ENCODE results near the gene ERP27.

Gene ERP27

DNA sequence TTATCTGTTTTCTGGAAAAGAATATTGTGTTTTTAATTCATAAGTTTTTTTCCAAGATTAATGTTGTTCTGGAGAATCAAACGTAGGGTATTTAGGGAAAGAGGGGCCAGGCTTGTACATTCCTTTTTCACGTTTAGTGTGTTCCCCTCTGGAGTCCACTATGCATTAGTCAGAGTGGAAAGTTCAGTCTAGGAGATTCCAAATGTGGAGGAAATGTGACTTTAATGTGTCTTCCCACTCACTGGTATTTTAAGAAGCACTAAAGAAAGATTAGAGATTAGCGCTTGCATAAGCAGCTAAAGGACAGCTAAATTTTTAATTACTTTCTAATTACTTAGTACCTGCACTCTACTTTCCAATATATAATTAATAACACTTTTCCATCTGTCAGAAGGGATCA lies 30.1 kb upstream of the ERP27 start:
- TF ChIP-seq, protein P1, sequence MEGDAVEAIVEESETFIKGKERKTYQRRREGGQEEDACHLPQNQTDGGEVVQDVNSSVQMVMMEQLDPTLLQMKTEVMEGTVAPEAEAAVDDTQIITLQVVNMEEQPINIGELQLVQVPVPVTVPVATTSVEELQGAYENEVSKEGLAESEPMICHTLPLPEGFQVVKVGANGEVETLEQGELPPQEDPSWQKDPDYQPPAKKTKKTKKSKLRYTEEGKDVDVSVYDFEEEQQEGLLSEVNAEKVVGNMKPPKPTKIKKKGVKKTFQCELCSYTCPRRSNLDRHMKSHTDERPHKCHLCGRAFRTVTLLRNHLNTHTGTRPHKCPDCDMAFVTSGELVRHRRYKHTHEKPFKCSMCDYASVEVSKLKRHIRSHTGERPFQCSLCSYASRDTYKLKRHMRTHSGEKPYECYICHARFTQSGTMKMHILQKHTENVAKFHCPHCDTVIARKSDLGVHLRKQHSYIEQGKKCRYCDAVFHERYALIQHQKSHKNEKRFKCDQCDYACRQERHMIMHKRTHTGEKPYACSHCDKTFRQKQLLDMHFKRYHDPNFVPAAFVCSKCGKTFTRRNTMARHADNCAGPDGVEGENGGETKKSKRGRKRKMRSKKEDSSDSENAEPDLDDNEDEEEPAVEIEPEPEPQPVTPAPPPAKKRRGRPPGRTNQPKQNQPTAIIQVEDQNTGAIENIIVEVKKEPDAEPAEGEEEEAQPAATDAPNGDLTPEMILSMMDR (IDR thresholded peaks at IDR 0.05; ENCODE audit: extremely low read depth, missing control alignments), result no peak
- no peak for DNase-seq (ENCODE audit: low spot score)

DNA sequence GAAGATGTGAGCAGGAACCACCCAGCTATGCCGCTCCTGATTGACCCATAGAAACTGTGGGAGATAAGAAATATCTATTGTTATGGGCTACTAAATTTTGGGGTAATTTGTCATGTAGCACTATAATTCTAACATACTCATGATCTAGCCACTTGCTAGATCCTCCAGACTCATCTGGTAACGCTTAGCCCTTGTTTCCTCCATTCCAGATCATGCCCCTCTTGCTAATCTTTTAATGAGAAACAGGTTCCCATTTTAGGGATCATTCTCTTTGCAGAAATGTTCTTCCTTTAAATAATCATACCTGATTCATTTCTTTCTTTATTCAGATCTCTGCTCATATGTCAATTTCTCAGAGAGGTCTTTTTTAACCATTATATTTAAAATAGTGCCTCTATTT lies 26.9 kb upstream of the ERP27 start:
- TF ChIP-seq, protein P1 (IDR thresholded peaks at IDR 0.05; ENCODE audit: extremely low read depth, missing control alignments), result no peak
- no peak for DNase-seq (ENCODE audit: low spot score)

DNA sequence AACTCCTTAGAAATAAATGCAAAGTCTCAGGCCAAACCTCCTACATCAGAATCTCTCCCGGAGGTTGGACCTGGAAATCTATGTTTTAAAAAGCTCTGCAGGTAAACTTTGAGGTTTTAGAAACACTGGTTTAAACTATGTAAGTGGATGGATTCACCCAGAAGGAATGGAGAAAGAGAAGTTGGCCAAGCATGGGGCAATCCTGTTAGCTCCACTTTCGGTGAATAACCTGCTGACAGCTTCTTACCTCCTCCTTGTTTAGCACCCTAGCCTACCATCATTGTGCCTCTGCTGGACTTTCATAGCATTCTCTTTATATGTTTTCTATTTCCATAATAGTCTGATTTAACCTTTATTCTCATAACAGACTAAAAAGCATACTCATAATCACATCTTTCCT lies 26.1 kb upstream of the ERP27 start:
- no peak for DNase-seq (ENCODE audit: low spot score)
- TF ChIP-seq, protein P1 (IDR thresholded peaks at IDR 0.05; ENCODE audit: extremely low read depth, missing control alignments), result no peak

DNA sequence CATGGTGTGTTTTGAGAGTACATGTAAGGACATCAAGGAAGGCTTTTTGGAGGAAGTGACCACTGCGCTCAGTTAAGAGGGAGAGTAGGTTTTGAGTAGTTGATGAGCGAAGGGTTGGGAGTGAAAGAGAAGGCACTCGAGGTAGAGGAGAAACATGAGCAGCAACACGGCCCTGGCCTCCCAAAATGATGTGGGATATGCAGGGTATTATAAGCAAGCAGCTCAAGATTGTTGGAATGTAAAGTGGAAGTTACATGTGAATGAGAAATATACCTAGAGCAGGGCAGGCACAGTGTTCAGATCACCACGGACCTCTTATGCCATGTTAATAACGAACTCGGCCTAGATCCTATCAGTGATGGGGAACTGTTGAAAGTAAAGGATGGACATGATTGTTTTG lies 25.2 kb upstream of the ERP27 start:
- no peak for DNase-seq (ENCODE audit: low spot score)
- TF ChIP-seq, protein P1 (IDR thresholded peaks at IDR 0.05; ENCODE audit: extremely low read depth, missing control alignments), result no peak

DNA sequence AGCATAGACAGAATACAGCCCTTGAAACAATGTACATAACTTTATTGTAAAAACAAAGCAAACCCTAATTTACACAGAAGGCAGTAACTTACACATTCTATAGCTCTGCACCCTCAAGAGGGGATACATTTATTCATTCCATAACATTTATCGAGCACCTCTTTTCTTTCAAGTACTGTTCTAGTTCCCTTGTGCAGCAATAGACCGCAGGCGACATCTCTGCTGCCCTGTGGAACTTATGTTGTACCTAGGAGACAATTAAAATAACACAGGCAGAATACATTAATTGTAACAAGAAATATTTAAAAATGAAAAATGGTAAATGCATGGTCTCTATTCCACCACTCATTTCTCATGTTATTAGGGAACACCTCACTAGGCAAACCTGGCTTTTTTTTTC lies 24.5 kb upstream of the ERP27 start:
- TF ChIP-seq, protein P1 (IDR thresholded peaks at IDR 0.05; ENCODE audit: extremely low read depth, missing control alignments), result no peak
- no peak for DNase-seq (ENCODE audit: low spot score)

DNA sequence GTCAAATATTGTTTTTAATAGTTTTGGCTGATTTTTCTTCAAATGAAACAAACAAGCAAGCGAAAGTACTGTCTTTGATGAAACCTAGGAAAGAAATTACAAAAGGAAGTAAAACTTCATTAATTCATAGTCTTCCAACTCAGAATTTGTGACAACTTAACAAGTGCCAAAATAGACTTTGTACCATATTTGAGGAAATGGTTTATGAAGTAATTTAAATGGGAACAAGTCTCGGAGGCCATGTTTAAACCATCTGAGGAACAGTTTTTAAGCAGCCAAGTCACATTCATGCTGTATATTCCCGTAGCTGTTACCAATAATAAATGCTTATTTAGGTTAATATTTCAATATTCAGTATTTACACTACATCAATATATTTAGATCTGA lies 23.8 kb upstream of the ERP27 start:
- DNase-seq (ENCODE audit: low spot score), result no peak
- TF ChIP-seq, protein P1 (IDR thresholded peaks at IDR 0.05; ENCODE audit: extremely low read depth, missing control alignments), result no peak

DNA sequence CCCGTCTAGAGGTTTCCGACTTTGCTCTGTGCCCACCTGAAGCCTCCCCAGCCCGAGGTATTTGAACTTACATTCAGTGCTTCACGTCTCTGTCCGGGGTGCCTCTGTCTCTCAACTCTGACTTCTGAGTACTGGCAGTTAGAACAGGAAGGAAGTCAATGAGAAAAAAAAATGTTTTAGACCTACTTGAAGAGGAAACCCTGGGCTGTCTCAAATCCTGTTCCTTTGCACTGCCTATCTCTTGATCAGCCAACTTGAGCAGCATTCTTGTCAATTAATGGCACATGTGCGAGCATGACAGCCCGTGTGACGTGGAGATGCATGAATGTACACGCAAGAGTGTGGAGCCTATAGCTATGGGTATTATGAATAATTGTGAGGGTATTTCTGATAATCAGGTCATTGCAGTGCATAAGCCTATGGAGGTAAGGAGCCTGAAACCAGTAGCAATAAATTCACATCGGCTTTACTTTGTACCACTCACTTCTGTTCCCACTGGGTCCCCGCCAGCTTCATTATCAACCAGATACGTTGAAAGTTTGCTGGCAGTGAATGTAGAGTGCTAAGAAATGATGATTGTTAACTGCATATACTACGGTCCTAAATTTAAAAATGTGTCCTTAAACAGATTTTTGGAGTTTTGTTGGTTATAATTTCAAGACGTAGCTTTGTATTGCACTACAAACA lies 23.3 kb upstream of the ERP27 start, which contains the start of gene ARHGDIB:
ARHGDIB (minus strand) TSS at position 136 of the 687 bp plus-strand sequence. CDS start 10,889 bp downstream, outside the sequence.
- TF ChIP-seq, protein P1 (IDR thresholded peaks at IDR 0.05; ENCODE audit: extremely low read depth, missing control alignments), result no peak
- DNase-seq (ENCODE audit: low spot score), result peak; percentile 46

Measured in GM20000 (cell line).